Amygdala (tissue), 56 donors: ENCODE measurements around the gene BRICD5.

Source experiments
- DNase-seq, 56 donors: peaks; one replicate each; lab custom pipeline; 2025; lab: John Stamatoyannopoulos, UW

BRICD5 gene

DNA sequence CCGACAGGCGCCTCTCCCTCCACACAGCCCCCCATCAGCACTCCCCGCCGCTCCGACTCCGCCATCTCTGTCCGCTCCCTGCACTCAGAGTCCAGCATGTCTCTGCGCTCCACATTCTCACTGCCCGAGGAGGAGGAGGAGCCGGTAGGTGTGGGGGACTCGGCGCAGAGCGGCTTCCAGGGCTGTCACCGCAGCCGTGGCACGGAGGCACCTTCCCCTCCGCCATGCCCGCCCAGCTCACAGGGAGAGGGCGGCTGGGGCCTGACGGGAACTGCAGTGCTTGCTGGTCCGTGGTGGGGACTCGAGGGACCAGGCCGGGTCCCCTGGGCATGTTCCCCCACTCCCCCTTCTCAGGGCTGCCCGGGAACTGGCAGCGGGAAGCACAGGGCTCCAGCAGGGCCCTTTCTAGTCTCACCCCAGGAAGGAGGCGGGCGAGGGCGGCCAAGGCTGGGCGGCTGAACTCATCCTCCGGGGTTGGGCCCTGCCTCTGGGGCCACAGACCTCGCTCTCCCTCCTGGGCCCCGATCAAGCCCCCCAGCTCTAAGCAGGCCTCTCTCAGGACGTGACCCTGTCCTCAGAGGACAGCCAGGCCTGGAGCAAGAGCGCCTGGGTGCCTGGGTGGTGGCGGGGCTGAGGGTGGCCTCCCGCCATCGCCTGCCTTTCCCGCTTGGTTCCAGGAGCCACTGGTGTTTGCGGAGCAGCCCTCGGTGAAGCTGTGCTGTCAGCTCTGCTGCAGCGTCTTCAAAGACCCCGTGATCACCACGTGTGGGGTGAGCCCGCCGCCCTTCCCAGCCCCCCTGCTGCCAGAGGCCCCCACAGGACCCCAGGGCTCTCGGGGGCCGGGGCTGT is 39.9 kb downstream of the BRICD5 start:
- no peak for DNase-seq

DNA sequence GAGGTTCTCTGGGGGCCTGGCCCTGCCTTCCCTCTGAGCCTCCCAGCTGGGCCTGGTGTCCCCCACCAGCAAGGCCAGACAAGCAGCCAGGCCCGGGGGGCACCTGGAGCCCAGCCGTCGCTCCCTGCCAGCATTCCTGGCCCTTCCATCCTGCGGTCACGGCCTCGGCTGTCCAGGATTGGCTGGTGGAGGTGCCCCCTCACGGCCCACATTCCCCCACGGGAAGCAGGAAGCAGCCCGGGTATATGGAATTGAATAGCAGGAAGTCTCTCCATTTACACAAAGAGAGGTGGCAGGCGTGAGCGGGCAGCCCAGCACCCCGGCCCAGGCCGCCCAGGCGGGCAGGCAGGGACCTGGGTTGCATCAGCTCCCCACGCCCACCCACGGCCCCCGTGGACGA is 40.6 kb downstream of the BRICD5 start:
- no peak for DNase-seq

DNA sequence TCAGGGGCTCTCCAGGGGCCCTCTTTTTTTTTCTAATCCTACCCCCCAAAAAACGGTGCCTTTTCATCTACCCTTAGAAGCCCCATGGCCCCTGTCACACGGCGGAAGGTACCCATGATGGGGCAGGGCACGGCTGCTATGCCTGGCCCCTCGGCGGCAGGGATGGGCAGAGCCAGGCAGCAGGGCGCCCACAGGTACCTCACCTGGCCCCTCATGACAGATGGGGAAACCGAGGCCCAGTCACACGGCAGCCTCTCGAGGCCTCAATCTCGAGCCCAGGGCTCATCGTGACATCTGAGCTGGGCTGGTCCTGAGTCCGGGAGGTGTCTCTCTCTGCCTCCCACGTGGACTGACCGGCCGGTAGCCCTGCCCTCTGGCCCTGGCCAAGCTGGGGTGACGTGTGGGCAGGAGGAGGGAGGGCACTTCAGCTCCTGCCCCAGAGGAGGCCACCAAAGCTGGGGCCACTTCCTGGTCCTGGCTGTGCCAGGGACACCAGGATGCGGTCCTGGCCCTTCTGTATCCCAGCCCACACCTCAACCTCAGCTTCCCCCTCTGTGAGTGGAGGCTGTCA is 43.5 kb downstream of the BRICD5 start:
- no peak for DNase-seq

DNA sequence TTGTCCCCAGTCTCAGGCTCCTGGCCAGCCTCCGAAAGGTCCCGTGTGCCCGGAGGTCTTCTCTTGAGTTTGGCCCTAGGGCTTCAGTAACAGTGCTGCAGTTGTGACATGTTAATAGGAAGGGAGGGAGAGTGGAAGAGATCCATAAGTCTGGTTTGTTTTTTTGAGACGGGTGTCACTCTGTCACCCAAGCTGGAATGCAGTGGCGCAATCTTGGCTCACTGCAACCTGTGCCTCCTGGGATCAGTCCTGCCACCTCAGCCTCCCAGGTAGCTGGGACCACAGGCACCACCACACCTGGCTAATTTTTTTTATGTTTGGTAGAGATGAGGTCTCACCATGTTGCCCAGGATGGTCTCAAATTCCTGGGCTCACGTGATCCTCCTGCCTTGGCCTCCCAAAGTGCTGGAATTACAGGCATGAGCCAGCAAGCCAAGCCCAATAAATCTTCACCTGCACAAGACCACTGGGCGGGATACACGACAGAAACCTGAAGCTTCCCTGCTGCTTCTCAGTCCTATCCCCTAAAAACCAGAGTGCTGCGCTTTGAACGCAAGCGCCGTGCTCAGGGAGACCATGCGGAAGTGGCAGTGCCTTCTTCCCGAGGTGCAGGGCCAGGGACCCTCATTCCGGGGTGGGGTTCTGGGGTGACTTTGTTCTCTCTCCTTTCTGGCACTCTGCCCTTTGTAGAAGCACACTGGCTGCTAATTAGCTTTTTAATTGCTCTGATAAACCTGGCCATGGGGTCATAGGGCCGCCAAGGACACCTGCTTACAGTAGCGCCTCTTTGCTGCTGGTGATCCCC is 44.2 kb downstream of the BRICD5 start:
- DNase-seq: no peak

DNA sequence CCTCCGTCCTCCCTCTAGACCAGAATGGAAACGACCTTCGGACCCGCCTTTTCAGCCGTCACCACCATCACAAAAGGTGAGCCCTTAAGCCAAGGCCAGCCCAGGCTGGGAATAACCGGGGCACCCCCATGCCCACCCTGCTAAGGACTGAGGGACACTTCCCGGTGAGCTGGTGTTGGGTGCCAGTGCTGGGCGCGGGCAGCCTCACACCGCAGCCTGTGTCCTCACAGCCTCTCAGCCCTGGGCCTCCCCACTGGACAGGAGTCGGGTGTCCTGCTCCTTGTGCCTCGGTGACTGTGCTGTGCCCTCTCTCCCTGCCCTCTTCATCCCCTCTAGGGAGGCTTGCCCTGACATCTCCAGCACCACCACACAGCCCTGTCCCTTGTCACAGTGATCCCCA is 44.8 kb downstream of the BRICD5 start:
- no peak for DNase-seq

DNA sequence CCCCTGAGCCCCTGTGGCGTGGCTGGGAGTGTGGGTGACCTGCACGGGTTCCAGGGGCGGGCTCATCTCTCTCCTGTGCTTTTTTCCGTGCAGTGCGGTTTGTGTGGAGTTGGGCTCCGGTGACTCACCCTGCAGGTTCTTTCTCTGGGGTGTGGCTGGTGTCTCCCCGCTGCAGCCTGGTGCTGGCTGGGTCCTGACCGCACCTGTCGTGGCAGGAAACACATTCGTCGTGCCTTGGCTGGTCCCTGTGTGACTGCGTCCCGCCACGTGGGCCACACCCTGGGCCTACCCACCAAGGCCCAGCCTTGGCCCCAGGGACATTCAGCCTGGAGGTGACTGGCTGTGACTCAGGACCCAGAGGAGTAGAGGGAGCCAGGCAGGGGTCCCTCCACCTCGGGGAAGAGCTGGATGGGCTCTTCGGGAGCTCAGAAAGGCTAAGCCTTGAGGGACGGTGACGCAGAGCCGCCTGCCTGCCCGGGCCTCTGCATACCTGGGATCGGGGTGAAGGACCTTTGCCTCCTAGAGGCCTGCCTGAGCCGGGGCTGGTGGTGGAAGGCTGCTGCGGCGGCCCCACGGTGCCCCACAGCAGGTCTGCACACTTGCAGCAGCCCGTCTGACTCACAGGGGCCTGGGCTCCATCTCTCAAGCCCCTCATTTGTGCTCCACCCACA is 47.3 kb downstream of the BRICD5 start:
- no peak for DNase-seq

DNA sequence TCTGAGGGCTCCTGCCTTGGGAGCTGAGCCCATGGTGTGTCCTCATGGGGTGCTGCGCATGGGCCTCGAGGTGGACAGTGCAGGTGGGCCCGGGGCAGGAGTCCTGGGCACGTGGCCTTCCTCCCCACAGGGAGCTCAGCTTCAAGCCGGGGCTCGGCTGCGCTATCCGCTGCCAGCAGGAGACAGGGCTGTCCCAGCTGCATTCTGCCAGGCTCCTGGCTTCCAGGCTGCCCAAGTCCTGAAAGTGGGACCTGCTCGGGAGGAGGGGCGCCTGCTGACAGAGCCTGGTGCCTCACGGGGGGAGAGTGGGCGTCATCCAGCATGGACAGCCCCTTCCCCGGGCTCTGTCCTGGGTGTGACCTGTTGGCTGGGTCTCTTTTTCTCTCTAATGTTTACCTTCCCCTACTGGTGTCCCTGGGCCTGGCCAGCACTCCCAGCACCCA is 48.0 kb downstream of the BRICD5 start:
- DNase-seq: peak in 1 of 56 donors; percentile 20

DNA sequence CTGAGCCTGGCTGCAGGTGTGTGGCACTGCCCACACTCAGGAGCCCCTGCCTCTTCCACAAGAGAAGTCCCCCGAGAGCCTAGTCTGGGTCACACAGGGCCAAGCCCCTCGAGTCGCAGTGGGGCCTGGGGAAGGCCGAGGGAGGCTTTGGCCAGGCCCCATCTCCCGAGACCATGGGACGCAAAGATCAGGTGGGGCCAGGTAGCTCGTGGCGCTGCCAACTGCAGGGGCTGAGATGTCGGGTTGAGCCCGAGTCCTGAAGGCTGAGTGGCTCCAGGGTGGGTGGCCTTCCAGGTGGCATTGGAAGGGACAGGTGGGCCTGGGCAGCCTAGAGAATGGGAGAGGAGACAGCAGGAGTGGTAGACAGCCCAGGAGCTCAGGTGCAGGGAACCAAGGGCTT is 48.8 kb downstream of the BRICD5 start:
- DNase-seq: no peak

DNA sequence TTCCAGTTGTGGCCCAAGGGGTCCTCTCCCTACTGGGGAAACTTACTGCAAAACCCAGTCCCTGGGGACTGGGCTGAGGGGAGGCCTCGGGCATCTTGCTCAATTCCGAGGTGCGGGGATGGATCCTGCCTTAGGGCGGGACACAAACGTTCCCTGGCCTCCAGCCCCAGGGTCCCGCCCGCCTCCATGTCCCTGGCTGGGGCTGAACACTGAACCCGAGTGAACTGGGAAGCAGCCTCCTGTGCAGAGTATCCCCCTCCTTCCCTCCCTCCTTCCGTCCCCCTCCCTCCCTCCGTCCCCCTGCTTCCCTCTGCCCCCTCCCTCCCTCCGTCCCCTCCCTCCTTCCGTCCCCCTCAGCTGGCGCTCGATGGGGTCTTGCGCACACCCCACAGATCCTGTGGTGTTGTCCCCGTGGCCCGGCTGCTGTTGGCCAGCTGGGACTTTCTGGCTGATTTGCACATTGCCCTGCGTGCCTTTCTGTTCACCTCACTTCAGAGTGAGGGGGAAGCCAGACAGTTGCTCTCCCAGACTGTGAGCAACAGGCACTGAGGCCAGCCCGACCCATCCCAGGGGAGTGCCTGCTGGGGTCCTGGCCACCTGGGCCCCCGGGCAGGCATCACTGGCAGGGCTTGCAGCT is 49.6 kb downstream of the BRICD5 start:
- DNase-seq: no peak
